KG1 (cell line): ENCODE measurements around the gene PIK3R6.

Experiments used
- DNase-seq: peaks from one replicate; lab custom pipeline; 2025; lab: John Stamatoyannopoulos, UW

Gene PIK3R6, protein sequence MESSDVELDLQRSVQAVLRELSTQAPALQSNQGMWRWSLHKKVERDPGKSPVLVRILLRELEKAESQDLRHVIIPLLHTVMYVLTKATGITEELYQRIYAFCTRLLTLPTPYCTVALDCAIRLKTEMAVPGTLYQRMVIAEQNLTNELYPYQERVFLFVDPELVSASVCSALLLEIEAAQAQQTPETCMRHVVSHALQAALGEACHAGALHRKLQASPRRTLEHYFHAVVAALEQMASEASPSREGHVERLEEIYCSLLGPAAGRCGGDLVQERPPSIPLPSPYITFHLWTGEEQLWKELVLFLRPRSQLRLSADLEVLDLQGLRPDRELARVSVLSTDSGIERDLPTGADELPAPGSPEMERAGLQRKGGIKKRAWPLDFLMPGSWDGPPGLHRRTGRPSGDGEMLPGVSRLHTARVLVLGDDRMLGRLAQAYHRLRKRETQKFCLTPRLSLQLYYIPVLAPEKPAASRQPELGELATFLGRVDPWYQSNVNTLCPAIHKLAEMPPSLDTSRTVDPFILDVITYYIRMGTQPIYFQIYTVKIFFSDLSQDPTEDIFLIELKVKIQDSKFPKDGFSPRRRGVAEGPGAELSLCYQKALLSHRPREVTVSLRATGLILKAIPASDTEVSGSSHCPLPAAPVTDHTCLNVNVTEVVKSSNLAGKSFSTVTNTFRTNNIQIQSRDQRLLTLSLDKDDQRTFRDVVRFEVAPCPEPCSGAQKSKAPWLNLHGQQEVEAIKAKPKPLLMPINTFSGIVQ

GRCh38 chr17:8867361-8867981 is at the start of gene PIK3R6:
Gene PIK3R6, minus strand, starts transcription at chr17:8867674. Its CDS starts 17,880 bp downstream, at chr17:8849794.
- no peak for DNase-seq

DNA sequence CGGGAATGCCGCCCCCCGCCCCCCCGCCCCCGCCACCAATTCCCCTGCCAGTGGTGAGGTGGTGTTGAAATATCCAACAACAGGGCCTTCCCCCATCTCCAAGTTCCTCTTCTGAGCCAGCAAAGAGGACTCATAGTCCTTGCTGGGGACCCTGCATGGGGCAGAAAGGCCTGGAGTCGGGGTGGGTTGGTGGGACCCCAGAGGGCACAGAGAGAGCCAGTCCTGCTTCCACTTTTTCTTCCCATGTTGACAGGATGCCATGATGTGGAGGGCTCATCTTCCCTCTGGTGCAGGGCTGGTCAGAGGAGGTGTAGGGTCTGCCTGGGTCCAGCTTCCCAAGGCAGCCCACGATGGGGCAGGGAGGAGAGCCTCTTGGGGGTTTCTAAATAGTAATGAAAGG is 49.0 kb upstream of the PIK3R6 start:
- no peak for DNase-seq

- DNase-seq: no peak
Measured at GRCh38 chr17:8914554-8914953, 47.1 kb upstream of the PIK3R6 start.

- no peak for DNase-seq
Measured at GRCh38 chr17:8913879-8914278, 46.4 kb upstream of the PIK3R6 start.

DNA sequence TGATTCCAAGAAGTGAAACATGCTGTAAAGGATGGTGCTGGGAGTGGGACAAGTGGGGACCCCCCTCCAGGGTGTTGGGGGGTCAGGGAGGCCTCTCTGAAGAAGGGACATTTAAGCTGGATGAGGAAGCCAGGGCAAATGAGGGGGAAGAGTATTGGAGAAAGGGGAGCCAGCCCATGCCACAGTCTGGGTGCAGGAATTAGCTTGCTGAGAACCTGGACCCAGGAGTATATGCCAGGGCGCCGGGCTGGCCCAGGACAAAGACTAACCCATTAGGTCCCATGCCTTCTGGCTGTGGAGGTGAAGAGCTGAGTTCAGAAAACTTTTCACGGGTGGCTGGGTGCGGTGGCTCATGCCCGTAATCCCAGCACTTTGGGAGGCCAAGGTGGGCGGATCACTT is 45.6 kb upstream of the PIK3R6 start:
- no peak for DNase-seq

- DNase-seq: no peak
Measured at GRCh38 chr17:8912084-8912981, 44.9 kb upstream of the PIK3R6 start.

DNA sequence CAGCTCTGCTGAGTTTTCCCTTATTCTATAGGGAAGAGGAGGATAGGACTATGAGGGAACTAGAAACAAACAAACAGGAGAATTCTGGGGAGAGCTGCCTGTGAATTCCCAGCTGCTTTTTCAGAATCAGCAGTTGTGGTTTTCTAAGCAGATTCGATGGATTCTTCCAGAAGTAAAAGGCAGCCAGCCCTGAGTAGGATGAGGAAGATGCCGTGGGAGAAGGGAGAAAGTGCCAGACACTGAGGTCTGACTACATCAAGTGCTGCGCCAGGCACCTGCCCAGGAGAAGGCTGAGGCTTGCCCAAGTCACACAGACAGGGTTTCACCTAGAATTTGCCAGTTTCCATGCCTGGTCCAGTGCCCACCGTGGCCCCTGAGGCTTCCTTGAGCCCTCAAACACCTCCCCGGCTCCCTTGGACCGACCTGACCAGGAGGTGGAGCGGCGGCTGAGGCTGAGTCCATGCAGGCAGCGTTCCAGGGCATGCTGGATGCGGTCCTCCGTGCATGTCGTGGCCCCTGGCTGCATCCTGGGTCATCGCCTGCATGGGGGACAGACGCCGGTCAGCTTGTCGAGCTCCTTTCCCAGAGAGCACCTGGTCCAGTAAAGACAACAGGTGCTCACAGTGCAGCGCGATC is 43.6 kb upstream of the PIK3R6 start:
- no peak for DNase-seq

GRCh38 chr17:8909586-8910270 is 42.3 kb upstream of the PIK3R6 start:
- DNase-seq: no peak

DNA sequence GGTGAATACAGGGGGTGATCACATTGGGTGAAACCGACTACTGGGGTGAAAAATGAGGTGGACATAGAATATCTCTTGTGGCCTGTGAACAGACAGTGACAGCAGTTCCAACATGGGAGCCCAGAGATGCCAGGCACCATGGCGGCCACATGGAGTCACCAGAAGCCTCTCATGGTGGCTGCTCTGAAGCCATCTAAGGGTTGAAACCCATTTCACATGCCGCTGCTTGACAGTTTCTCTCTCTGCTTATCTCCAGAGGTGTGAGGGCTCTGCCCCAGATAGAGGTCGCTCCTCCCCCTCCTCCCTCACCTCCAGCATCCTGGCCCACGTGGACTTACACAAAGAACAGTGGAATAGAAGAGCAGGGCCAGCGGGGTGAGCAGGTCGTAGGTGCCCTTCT is 37.9 kb upstream of the PIK3R6 start:
- DNase-seq: no peak

DNA sequence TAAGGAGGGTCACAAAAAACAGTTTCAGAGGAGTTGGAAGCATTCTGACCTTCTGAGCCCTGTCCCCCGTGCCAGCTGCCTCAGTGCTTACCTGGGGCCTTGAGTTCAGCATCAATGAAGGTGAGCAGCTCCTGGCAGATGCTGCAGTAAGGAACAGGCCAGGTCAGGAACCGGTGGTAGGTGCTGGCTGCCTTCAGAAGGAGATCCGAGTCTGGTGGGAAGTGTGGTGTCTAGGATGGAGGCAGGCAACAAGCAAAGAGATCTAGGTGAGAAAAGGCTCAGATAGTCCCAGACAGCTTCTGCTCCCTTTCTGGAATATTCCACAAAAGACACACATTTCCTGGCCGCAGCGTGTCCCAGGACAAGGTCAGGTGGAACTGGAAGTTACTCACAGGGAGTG is 37.2 kb upstream of the PIK3R6 start:
- no peak for DNase-seq

DNA sequence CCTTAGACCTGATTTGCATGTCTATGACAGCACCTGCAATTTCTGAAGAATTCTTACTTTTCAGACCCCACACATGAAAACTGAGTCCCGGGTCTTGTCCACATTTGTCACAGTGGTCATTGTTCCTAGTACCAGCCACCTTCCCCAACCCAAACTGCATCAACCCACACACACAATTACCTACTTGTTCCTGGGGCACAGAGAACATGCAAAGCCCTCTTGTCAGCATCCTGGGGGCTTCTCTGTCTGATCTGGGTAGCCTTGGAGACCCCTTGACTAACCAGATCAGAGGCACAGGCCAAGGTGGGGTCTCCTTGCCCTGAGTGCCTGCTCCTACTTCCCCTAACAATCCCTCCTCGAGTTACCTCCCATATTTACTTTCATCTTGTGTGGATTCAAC is 36.7 kb upstream of the PIK3R6 start:
- no peak for DNase-seq

GRCh38 chr17:8900626-8901585 is 33.4 kb upstream of the PIK3R6 start:
- no peak for DNase-seq

- no peak for DNase-seq
Measured at GRCh38 chr17:8900207-8900606, 32.7 kb upstream of the PIK3R6 start.

DNA sequence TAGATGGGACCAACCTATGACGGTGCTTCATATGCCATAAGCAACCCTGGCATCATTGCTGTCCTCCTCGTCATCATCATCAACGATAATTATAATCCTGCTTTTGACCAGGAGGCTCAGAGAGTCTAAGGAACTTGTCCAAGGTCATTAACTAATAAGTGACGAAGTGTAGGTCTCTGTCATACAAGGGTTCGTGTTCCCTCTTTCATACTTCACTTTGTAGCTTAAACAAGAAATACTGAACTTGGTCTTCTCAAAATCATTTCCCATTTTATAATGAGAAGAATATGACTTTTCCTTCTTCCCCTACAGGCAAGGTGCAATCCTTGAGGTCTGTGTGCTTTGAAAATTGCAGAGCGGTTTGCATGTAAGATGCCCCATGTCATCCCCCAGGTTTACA is 31.2 kb upstream of the PIK3R6 start:
- DNase-seq: no peak

GRCh38 chr17:8898126-8898525 is 30.7 kb upstream of the PIK3R6 start:
- no peak for DNase-seq

GRCh38 chr17:8896641-8897635 is 29.5 kb upstream of the PIK3R6 start:
- no peak for DNase-seq

DNA sequence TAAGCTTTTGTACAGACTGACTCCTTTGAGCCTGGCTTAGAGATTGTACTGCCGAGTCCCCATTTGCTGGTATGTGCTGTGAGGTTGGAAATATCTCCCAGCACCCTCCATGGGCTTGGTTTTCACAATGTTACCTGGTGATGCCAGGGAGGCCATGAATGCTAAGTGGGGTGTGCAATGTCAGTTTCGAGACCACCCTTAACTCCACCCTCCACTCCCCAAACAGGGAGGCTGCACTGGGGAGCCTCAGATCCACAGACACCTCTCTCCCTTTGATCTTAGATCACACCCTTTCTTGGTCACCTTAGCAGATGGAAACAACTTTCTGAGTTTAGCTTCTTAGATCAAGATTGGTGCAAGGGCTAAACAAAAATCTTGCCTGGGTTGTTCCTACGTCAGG is 28.6 kb upstream of the PIK3R6 start:
- no peak for DNase-seq
